NCI-H1417 treated with DMSO at 0.1 percent for 48 hours (cell line): ENCODE measurements around the gene LRRC51.
"Not testable (repeated sequence)": the region's sequence is repeated elsewhere in the genome, so short reads cannot be mapped to it uniquely, and the experiment has no call there.

Experiments
- DNase-seq: peaks from one replicate; lab custom pipeline; 2025; lab: John Stamatoyannopoulos, UW

LRRC51 gene

GRCh38 chr11:72139500-72139899, 58.9 kb downstream of the LRRC51 start:
- no peak for DNase-seq

GRCh38 chr11:72140661-72141060, 60.0 kb downstream of the LRRC51 start:
- DNase-seq = no peak

- no peak for DNase-seq
Observed at GRCh38 chr11:72141066-72141465, 60.4 kb downstream of the LRRC51 start.

- not testable (repeated sequence) for DNase-seq
Observed at GRCh38 chr11:72142086-72142485, 61.4 kb downstream of the LRRC51 start.

- not testable (repeated sequence) for DNase-seq
Observed at GRCh38 chr11:72142543-72142942, 61.9 kb downstream of the LRRC51 start.

GRCh38 chr11:72144807-72145565, 64.3 kb downstream of the LRRC51 start:
- no peak for DNase-seq
